Measurements from ENCODE around the gene GATD1.

GATD1 gene, protein sequence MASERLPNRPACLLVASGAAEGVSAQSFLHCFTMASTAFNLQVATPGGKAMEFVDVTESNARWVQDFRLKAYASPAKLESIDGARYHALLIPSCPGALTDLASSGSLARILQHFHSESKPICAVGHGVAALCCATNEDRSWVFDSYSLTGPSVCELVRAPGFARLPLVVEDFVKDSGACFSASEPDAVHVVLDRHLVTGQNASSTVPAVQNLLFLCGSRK

DNA sequence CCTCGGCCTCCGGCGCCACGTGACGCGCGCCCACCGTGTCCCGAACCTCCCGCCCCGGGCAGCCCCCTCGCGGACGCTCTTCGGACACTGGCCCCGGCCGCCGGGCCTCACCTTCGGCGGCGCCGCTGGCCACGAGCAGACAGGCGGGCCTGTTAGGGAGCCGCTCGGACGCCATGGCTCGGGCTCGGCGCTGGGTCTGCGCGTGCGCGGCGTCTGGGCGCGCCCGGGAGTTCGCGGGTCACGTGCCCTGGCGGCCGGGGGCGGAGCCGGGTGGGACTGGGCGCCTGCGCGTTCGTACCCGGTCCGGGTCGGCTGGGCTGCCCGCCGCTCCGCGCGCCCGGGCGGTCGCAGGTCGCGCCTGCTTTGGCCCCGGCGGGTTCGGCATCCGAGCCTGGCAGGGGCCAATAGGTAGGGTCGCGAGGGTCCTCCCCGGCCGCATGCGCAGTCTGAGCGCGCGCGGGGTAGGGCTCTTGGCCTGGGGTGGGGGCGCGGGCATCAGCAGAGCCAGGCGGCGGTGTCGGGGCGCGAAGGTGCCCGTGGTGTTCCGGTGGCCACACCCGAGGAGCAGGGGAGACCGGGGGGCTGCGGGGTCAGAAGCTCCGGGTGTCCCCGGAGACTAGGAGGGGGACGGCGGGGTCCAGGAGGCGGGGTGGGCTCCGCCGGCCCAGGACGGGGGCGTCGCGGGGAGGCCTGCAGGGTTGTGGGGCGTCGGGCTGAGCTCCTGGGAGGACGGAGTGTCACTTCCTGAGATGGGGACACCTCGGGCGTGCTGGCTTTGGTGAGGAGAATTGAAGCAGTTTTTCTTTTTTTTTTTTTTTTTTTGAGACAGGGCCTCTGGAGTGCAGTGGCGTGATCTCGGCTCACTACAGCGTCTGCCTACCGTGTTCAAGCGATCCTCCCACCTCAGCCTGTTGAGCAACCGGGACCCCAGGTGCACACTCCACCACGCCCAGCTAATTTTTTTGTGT is at the start of gene GATD1:
GATD1 (minus strand) TSS at position 200 of the 968 bp plus-strand sequence; CDS start at position 175, 25 bp downstream.
- DNase-seq (ENCODE audit: low read depth): peak; percentile 79

DNA sequence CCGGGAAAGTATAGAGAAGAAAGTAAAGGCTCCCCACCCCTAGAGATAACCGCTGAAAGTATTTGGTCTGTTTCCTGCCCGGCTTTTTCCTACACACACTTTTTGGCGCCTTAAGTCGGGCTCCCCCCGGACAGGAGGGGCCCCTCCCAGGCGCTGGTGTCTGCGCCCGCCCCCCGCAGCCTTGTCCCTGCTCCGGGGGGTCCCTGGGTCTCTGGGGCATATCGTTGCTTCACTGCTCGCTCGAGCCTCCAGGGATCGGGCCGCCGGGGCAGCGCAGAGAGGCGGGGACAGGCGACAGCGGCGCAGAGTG is 49.5 kb upstream of the GATD1 start:
- DNase-seq (ENCODE audit: low read depth): no peak

DNA sequence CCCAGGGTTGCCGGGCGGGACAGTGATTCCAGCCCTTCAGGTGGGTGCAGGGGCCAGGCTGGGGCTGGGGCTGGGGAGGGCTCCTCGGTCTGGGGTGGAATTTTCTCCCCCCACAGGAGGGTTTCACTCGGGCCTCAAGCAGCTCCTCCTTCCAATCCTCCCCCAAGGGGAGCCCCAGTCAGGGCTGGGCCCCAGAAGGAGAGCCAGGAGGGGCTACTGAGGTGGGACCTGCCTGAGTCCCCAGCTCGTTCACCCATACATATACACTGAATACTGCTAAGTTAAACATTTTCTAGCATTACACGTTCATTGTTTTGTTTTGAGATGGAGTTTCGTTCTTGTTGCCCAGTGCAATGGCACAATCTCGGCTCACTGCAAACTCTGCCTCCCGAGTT is 48.9 kb upstream of the GATD1 start:
- no peak for DNase-seq (ENCODE audit: low read depth)

DNA sequence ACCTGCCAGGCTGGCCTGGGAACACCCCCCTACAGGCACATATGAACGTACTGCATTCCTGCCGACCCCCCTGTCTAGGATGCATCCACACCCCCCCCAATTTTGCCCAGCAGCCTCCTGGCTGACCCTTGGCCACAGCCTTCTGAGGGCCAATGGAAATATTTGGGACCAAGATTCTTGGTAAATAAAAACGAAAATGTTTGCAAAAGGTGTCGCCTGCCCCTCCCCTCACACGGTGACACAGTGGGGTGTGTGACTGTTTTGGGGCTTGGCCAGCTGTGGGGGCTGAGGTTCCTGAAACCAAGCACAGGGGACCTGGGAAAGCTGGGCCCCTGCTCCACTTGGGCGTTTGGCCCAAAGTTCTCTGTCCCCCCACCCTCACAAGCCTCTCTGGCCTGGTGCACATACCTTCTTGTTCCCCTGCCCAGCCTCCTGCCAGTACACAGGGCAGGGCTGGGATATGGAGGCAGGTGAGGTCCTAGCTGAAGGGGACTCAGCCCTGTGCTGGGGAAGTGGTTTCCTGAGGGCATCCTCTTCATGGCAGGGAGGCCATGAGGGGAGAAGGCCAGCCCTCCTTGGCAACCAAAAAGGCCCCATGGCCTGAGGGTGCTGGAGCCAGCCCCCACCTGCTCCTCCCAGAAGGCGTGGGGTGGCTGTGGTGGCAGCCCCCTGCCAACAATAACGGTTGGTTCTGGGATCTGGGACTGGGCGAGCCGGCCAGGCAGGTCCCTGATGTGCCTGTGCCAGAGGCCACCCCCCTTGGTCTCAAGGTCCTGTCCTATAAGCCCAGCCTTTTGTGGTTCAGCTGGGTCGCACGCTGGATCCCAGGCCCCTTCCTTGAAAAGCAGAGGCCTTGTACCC is 48.3 kb upstream of the GATD1 start:
- DNase-seq (ENCODE audit: low read depth): no peak

DNA sequence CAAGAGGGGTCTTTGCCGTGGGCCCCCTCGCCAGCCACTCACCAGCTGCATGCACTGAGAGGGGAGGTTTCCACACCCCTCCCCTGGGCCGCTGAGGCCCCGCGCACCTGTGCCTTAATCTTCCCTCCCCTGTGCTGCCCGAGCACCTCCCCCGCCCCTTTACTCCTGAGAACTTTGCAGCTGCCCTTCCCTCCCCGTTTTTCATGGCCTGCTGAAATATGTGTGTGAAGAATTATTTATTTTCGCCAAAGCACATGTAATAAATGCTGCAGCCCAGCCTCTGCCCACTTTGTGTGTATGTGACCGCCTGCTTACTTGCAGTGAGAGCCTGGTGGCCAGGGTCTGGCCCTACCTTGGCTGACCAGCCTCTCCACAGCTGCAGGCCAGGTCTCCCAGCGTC is 47.7 kb upstream of the GATD1 start:
- no peak for DNase-seq (ENCODE audit: low read depth)

DNA sequence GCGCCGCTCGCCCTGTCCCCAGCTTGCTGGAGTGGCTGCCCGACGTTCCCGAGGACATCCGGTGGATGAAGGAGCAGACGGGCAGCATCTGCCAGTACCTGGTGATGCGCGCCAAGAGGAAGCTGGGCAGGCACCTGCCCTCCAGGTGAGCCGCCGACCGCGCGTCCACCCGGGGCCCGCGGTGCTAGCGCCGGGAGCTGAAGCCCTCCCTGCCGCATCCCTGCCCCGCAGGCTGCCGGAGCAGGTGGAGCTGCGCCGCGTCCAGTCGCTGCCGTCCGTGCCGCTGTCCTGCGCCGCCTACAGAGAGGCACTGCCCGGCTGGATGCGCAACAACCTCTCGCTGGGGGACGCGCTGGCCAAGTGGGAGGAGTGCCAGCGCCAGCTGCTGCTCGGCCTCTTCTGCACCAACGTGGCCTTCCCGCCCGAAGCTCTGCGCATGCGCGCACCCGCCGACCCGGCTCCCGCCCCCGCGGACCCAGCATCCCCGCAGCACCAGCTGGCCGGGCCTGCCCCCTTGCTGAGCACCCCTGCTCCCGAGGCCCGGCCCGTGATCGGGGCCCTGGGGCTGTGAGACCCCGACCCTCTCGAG is 47.1 kb upstream of the GATD1 start:
- DNase-seq (ENCODE audit: low read depth): no peak

DNA sequence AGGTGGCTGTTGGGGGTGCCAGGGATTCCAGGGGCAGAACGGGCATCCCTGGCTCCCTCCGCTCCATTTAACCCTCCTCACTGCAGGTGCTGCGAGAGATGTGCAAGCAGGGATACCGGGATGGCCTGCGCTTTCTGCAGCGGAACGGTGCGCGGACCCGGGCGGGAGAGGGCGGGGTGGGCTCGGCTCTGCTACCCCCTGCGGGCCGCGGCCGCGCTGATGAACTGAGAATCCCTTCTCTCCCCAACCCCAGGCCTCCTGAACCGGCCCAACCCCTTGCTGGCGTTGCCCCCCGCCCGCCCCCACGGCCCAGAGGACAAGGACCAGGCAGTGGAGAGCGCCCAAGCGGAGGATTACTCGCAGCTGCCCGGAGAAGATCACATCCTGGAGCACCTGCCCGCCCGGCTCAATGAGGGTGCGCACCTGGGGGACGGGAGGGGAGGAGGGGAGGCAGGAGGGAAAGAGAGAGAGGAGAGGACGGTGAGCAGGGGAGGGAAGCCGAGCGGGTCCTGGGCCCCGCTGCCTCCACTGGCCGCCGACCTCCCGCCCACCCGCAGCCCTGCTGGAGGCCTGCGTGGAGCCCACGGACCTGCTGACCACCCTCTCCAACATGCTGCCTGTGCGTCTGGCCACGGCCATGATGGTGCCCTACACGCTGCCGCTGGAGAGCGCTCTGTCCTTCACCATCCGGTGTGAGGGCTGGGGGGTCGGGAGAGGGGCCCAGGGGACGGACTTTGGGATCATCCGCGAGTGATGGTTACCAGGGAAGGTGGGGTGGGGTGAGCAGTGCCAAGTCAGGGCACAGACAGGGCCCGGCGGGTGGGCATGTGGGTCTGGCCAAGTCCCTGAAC is 46.4 kb upstream of the GATD1 start:
- DNase-seq (ENCODE audit: low read depth): no peak

DNA sequence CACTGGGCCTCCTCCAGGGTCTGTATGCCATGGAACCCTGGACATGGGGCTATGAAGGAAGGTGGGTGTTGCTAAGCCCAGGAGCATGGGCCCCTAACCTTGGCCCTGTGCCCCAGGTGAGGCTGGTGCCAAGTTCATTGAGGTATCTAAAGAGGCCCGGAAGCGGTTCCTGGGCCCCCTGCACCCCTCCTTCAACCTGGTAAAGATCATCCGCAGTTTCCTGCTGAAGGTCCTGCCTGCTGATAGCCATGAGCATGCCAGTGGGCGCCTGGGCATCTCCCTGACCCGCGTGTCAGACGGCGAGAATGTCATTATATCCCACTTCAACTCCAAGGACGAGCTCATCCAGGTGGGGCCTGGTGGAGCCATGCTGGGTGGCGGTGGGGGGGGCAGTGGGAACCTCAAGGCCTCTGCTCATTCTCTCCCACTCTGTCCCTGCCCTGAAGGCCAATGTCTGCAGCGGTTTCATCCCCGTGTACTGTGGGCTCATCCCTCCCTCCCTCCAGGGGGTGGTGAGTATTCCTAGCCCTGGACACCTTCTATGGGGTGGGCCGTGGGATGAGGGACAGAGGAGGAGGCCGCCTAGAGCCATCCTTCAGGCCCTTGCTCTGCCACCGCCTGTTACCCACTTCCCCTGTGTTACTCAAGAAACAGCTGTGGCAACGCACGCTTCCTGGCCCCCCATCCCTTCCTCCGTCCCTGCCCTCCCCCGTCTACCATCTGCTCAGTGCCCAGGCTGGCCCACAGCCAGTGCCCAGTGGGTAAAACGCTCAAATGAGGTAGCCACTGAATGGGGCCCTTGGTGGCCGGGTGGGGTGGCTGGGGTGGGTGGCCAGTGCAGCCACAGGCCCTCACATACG is 44.5 kb upstream of the GATD1 start:
- DNase-seq (ENCODE audit: low read depth): no peak

DNA sequence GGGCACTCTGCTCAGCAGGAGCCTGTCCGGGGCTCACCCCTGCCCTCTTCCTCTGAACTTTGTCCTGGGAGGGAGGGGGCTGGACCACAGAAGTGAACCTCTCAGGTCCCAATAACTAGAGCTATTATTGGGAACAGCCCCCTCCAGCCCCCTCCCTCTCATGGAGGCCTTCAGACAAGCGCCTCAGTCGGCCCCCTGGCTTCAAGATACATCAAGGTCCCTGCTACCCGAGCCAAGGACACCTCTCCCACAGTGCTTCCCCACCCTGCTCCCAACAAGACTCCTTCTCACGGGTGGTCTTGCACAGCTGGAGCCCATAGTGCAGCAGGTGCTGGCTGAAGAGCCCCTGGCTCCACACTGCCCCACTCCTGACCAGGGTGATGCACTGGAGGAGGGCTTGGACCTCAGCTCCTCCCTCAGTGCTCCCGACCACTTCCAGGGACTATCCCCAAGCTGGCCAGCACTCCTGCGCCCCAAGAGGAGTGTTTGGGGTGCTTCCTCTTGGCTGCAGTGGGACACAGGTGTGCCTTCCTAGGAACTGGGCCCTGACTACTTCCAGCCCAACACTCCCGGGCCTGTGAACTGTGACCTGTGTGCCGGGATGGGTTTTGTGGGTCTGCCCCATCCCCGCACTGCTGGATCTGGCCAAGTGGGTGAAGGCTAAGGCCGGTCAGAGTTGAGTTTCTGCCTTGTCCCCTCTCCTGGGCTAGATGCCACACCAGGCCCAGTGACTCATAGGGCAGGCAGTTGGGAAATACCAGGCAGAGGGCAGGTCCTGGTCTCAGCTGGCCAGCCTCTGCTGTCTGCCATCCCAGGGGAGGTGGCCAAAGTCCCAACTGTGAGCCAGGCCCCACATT is 43.6 kb upstream of the GATD1 start:
- DNase-seq (ENCODE audit: low read depth): peak; percentile 89

DNA sequence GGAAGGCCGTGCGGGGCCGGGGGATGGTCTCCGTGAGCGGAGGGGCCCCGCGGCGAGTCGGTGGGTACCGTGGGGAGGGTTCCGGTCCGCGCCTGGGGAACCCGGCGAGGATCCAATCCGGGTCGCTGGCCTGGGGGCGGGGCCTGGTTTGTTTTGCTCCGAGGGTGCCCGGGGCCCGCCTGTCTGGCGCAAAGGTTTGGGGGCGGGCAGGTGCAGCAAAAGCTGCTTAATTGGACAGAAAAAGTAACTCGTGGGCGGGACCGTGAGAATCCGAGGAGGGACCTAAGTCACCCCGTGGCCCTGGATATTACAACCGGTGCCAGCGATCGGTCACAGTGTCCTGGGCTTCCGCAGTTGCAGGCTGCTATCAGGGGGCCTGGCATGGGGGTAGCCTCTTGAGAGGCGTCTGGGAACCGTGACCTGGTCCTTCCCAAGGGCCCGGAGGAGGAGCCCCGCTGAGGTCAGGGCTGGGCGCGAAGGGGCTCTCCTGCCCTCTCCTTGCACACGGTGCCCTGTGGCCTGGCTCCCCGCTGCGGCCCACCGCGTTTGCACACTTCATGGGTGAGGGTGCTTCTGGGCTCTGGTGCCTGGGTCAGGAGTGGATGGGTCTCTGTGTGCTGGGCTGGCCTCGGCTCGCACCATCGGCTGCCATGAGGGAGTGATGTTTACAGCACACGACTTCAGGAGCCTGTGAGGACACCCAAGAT is 42.8 kb upstream of the GATD1 start:
- DNase-seq (ENCODE audit: low read depth): peak; percentile 69

DNA sequence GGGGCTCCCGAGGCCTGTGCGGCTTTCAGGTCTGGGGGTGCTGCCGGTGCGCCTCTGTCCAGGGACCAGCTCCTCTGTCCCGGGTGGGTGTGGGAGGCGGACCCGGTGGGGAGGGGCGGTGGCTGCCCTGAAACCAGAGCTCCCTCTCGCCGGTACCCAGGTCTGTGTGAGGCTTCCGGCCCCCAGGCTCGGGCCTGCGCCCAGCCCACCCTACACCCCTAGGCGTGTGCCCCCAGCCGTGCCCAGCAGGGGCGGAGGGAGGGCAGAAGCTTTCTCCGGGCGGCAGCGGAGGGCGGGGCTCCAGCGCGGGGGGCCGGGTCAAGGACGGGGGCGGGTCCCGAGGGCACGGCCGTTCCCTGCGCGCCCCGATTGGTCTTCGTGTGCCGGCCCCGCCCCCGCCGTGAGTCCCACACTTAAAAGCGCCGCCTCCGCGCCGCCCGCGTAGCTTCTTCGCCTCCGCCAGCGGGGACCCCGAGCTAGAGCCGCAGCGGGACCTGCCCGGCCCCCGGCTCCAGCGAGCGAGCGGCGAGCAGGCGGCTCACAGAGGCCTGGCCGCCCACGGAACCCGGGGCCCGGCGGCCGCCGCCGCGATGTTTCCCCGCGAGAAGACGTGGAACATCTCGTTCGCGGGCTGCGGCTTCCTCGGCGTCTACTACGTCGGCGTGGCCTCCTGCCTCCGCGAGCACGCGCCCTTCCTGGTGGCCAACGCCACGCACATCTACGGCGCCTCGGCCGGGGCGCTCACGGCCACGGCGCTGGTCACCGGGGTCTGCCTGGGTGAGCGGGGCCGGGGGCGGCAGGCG is 42.0 kb upstream of the GATD1 start:
- DNase-seq (ENCODE audit: low read depth): peak; percentile 89

DNA sequence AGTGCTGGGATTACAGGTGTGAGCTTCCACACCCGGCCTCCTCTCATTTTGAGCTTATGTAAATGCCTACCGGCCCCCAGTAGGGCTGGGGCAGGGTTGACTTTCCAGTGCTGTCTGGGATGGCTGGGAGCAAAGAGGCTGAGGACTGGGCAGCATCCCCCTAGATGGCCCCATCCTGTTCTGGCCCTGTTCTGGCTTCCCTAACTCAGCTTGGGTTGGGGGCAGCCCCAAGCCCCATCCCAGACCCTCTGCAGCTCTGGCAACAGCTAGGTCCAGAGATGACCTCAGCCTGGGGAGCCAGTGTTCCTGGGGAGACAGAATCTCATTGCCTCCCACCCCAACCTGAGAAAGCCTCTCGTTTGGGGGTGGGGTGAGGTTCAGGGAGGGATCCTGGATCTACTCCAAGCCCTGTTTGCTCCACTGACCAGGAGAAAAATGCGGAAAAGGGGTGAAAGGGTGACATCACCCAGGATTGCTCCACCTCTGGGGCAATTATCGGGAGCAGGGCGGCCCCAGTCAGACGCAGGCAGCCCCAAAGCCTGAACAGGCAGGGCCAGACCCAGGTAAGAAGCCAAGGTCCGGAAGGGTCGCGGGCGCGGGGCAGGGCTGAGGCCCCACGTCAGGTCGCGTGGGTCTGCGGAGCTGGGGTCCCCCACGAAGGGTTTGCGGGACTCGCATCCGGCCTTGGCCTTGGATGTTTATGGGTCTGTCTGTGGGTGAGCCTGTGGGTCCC is 41.3 kb upstream of the GATD1 start, which contains the start of gene PNPLA2:
PNPLA2 (plus strand) TSS at position 519 of the 733 bp plus-strand sequence. CDS start 805 bp downstream, outside the sequence.
- DNase-seq (ENCODE audit: low read depth): peak; percentile 81

DNA sequence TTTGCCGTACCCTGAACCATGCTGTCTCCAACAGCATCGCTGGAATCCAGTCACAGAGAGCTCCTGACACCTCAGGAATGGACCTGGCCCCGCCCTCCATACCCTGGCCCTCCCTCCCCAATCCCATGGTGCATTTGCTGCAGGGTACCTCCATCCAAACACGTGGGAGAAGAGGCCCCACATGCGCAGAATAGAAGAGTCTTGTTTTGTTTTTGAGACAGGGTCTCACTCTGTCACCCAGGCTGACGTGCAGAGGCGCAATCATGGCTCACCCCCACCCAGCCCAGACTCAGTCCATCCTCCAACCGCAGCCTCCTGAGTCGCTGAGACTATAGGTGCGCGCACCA is 39.1 kb upstream of the GATD1 start:
- DNase-seq (ENCODE audit: low read depth): no peak

DNA sequence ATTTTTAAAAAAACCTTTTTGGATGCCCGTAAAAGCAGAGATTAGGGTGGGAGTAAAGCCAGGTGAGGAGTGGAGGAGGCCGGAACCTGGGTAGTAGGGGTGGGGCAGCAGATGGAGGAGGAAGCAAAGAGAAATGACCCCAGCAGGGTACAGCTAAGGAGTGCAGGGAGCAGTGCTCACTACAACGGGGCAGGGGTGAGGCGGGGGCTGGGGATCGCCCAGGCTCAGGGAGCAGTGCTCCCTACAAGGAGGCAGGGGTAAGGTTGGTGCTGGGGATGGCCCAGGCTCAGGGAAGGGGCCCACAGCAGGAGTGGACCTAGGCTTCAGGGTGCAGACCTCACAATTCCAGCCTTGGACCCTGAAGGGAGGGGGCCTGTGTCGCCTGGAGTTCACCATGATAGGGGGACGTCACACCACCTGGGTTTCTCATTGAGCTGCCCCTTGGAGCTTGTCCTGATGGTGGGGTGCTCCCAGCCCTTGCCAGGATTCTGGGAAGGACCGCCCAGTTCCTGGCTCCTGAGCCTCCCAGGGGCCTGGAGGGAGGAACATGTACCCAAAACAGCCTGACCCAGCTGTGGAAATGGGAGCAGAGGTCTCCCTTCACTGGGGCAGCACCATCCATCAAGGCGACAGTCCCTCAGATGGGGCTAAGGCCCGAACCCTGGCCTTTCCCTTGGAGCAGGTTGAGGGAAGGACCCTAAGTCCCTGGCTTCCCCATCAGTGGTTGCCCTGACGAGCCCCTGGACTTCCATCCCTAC is 38.6 kb upstream of the GATD1 start:
- no peak for DNase-seq (ENCODE audit: low read depth)

DNA sequence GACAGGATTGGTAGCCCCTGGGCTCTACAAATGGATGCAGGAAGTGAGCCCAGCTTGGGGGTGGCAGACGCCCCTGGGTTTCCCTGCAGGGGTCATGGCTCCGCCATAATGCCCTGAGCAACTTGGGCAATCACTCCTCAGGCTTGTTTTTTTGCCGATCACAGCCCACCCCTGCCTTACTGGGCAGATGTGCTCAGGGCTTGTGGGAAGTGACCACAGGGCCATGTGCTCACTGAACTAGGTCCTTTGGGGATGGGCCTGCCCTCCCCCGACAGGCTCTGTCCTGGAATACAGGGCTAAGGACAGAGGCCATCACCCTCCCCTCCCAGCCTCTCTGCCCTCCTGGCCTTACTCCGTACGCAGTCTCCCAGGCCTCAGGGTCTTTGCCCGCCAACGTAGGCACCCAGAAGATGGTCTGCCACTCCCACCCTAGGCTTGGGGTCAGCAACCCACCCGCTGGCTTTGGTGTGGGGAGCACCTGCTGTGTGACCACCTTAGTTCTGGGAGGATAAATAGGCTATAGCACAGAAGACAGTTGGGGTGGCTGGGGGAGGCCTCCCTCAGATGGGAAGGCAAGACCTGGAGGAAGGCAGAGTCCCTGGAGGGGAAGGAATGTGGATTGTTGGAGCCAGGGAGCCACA is 36.3 kb upstream of the GATD1 start:
- DNase-seq (ENCODE audit: low read depth): no peak

DNA sequence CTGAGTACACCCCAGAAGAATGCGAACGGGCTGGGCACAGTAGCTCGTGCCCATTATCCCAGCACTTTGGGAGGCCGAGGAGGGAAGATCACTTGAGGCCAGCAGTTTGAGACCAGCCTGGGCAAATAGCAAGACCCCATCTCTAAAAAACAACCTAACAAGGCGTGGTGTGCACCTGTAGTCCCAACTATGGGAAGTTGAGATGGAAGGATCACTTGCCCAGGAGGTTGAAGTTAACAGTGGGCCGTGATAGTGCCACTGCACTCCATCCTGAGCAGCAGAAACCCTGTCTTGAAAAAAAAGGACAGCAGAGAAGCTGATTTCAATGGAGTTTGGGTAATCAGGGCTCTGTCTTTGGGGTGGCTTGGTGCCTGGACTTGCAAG is 35.8 kb upstream of the GATD1 start:
- DNase-seq (ENCODE audit: low read depth): no peak
